Ovary (tissue), 9 donors: ENCODE results near the gene RAB39B. TPM values are rescaled to one million over a fixed set of nuclear protein-coding genes. Genes with fewer than 3 reads are reported as not detected.

Source experiments
- DNase-seq, 5 donors: peaks; one replicate each; pipeline ENCODE4 v3.0.0-alpha.2; 2019 to 2020
- H3K27ac ChIP-seq, 2 donors: fragments of 200-600 bp; one replicate each; pipeline versions ENCODE4 v1.5.1 to v1.8.0; 2019 to 2022
- H3K27me3 ChIP-seq: fragments of 200-600 bp; one replicate; pipeline ENCODE4 v1.8.0; 2022
- H3K36me3 ChIP-seq: fragments of 200-600 bp; sonication (generic); one replicate; pipeline ENCODE4 v1.5.1; 2019
- H3K4me1 ChIP-seq: one replicate; pipeline ENCODE4 v1.8.1; 2013; ENCODE audit warnings: mild to moderate bottlenecking, moderate library complexity; ENCODE audit not compliant: insufficient read depth
- H3K4me3 ChIP-seq: fragments of 200-600 bp; sonication (generic); one replicate; pipeline ENCODE4 v1.5.1; 2017
- H3K9me3 ChIP-seq, 2 donors: fragments of 200-600 bp in 1 of 2; sonication (generic) in 1 of 2; one replicate each; pipeline versions ENCODE4 v1.5.1 to v1.8.1; 2013 to 2019; ENCODE audit warnings: mild to moderate bottlenecking in 1 of 2, moderate library complexity in 1 of 2
- EP300 ChIP-seq: sonication (generic); formaldehyde crosslinking; IDR thresholded peaks from one replicate; pipeline ENCODE4 v1.6.1; 2017; ENCODE audit warnings: antibody characterized with exemption
- POLR2A ChIP-seq: fragments of 450-650 bp; IDR thresholded peaks from one replicate; pipeline ENCODE4 v1.6.1; 2017; ENCODE audit warnings: antibody characterized with exemption, mild to moderate bottlenecking, moderate library complexity
- WGBS, 3 donors: extraction: QIAGEN DNeasy Blood & Tissue Kit in 1 of 3; methylation state at CpG; one replicate each; pipeline versions ENCODE4 v1.1.5 to v1.1.7; 2013 to 2017; 5-methylcytosine and 5-hydroxymethylcytosine counted together
- intact Hi-C, 4 donors: fragments of 100-400 bp; cut with DNase I; formaldehyde crosslinking; loops; one replicate each; pipeline versions ENCODE4 v1.11.0 to v1.15.1; 2022 to 2023
- polyA plus RNA-seq, 2 donors: library from polyadenylated mRNA; stranded (reverse); fragments of 200-250 nt in 1 of 2; fragments of 350-450 nt in 1 of 2; fragmentation: Illumina TruSeq in 1 of 2; extraction: RNeasy Lipid Tissue Mini Kit (QIAGEN cat#74804) in 1 of 2; gene quantifications; one replicate each; pipeline ENCODE4 v1.2.3, GENCODE V29; 2013 to 2014
- small RNA-seq: library from RNA; depleted of rRNA; stranded (forward); fragments of <200 nt; gene quantifications from one replicate; pipeline ENCODE3, GENCODE V24; 2016
- total RNA-seq, 7 donors: library from RNA; depleted of rRNA in 2 of 7; stranded (reverse); fragments of >200 nt in 2 of 7; fragmentation: NEBNext Ultra II Directional in 3 of 7; extraction: Animal tissue kit (Norgen Biotek cat#: 25700) in 3 of 7; gene quantifications; one replicate each; pipeline versions ENCODE4 v1.1.0 to v1.2.4, GENCODE V29; 2016 to 2023
- TF ChIP-seq, protein P1 (sequence below), 3 donors: fragments of 450-650 bp in 2 of 3; fragments of 200-600 bp in 1 of 3; IDR thresholded peaks; one replicate each; pipeline versions ENCODE4 v1.5.1 to v1.8.0; 2016 to 2022; ENCODE audit warnings: antibody characterized with exemption in 3 of 3, mild to moderate bottlenecking in 1 of 3
- donor health status: DM: no; HTN: no; CAD: no; lungs with moderate emphysema.
- donor health status: DM: no; HTN: no; CAD: no.
- donor health status: Bipolar disorder and iron deficiency.
- donor health status: DM: yes; HTN: yes; CAD: no.
- donor health status: DM: no; HTN: no; CAD: no.
- donor health status: DM: yes; HTN: yes; CAD: no.

The RAB39B gene
- total and polyA plus RNA-seq, 9 donors, result 0.10 to 1.3 (median 0.53) TPM

DNA sequence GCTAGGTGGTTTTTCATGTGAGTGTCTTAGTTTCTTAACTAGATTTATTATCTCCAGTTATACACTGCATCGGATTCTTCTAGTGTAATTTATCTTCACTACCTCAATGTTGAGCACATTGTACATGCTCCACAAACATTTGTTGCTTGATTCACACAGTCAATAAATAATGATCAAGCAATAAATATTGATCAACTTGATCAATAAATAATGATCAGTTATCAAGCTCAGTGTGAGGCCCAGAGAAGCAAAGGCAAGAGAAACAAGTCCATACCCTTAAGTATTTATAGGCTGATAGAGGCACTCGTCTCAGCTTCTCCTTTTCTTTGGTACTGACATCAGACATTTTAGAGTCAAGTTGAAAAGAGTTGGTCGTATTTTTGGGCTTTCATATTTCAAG is 53.1 kb downstream of the RAB39B start:
- intact Hi-C loops, result no loop called here
- H3K36me3 ChIP-seq, result no peaks in the 10 kb centered on the region
- no peak overlapping the region for H3K27ac ChIP-seq
- H3K27me3 ChIP-seq, result no peaks in the 10 kb centered on the region
- no peak for TF ChIP-seq POLR2A
- no peak for TF ChIP-seq EP300
- TF ChIP-seq, protein P1, sequence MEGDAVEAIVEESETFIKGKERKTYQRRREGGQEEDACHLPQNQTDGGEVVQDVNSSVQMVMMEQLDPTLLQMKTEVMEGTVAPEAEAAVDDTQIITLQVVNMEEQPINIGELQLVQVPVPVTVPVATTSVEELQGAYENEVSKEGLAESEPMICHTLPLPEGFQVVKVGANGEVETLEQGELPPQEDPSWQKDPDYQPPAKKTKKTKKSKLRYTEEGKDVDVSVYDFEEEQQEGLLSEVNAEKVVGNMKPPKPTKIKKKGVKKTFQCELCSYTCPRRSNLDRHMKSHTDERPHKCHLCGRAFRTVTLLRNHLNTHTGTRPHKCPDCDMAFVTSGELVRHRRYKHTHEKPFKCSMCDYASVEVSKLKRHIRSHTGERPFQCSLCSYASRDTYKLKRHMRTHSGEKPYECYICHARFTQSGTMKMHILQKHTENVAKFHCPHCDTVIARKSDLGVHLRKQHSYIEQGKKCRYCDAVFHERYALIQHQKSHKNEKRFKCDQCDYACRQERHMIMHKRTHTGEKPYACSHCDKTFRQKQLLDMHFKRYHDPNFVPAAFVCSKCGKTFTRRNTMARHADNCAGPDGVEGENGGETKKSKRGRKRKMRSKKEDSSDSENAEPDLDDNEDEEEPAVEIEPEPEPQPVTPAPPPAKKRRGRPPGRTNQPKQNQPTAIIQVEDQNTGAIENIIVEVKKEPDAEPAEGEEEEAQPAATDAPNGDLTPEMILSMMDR (IDR thresholded peaks at IDR 0.05), result no peak
- WGBS, 3 donors, result 58 to 61% (median 60%) methylated on average over 3 of the region's 3 CpGs
- no peaks in the 10 kb centered on the region for H3K4me1 ChIP-seq
- no peaks in the 10 kb centered on the region for H3K9me3 ChIP-seq
- no peak for DNase-seq
- no peak overlapping the region for H3K4me3 ChIP-seq

Small RNA genes lying within 50 kb of the gene (small RNA-seq; reads per million reads assigned to genes)
- gene AC234781.4, result not detected

Other genes with a start within 250 kb of the RAB39B start
- 10 to 100 TPM; 15.5 to 77.5 (median 23.9) TPM for gene F8, start 241.8 kb downstream of the RAB39B start, total RNA-seq
- gene F8, start 241.8 kb downstream of the RAB39B start, polyA plus RNA-seq, result 10 to 100 TPM; 15.3 to 18.9 TPM
- 100 to 1,000 TPM; 133 to 179 (median 144) TPM for gene FUNDC2, start 237.6 kb downstream of the RAB39B start, total RNA-seq
- gene FUNDC2, start 237.6 kb downstream of the RAB39B start, polyA plus RNA-seq, result 100 to 1,000 TPM; 149 to 257 TPM
- 10 to 100 TPM in 3 of 7 donors, 1 to 10 TPM in 4; 7.1 to 34.1 (median 9.3) TPM for gene CMC4, start 193.4 kb downstream of the RAB39B start, total RNA-seq
- gene CMC4, start 193.4 kb downstream of the RAB39B start, polyA plus RNA-seq, result 10 to 100 TPM in 1 of 2 donors, 1 to 10 TPM in 1; 5.2 to 17.0 TPM
- 10 to 100 TPM in 4 of 7 donors, 1 to 10 TPM in 2, under 1 TPM in 1; 0.36 to 29.0 (median 27.3) TPM for gene MTCP1, start 193.4 kb downstream of the RAB39B start, total RNA-seq
- 10 to 100 TPM; 14.0 to 29.0 TPM for gene MTCP1, start 193.4 kb downstream of the RAB39B start, polyA plus RNA-seq
- gene BRCC3, start 193.0 kb downstream of the RAB39B start, total RNA-seq, result 10 to 100 TPM in 5 of 7 donors, 1 to 10 TPM in 2; 4.3 to 15.1 (median 13.3) TPM
- 10 to 100 TPM in 1 of 2 donors, 1 to 10 TPM in 1; 5.9 to 13.9 TPM for gene BRCC3, start 193.0 kb downstream of the RAB39B start, polyA plus RNA-seq
- 10 to 100 TPM; 27.7 to 46.0 (median 34.3) TPM for gene VBP1, start 48.0 kb downstream of the RAB39B start, total RNA-seq
- 10 to 100 TPM; 27.1 to 37.1 TPM for gene VBP1, start 48.0 kb downstream of the RAB39B start, polyA plus RNA-seq
- 10 to 100 TPM in 6 of 7 donors, 1 to 10 TPM in 1; 8.3 to 21.5 (median 18.9) TPM for gene CLIC2, start 70.1 kb upstream of the RAB39B start, total RNA-seq
- gene CLIC2, start 70.1 kb upstream of the RAB39B start, polyA plus RNA-seq, result 10 to 100 TPM; 13.2 to 18.5 TPM
- gene F8A2, start 117.6 kb upstream of the RAB39B start, total RNA-seq, result 1 to 10 TPM in 2 of 7 donors, not detected in 5; 2.5 to 5.3 TPM
- gene F8A2, start 117.6 kb upstream of the RAB39B start, polyA plus RNA-seq, result not detected
- 10 to 100 TPM in 1 of 7 donors, 1 to 10 TPM in 5, not detected in 1; 1.5 to 17.3 (median 4.2) TPM for gene F8A3, start 194.1 kb upstream of the RAB39B start, total RNA-seq
- 10 to 100 TPM in 1 of 2 donors, 1 to 10 TPM in 1; 1.1 to 10.3 TPM for gene F8A3, start 194.1 kb upstream of the RAB39B start, polyA plus RNA-seq